ENCODE data around the gene FBH1.
"Not testable (repeated sequence)": the region's sequence is repeated elsewhere in the genome, so short reads cannot be mapped to it uniquely, and the experiment has no call there.

Gene FBH1

DNA sequence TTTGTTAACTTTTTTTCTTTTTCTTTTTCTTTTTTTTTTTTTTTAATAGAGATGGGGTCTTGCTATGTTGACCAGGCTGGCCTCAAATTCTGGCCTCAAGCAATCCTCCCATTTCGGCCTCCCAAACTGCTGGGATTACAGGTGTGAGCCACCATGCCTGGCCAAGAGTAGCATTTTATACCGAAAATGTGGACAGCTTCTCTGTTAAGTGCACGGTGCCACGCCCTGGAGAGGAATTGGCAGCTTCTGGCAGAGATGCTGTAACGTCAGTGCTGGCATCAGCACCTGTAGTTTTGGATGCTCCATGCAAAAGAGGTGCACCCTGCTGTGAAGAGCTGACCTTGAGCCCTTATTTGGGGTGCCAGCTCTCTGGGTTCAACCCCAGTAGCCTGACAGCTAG lies 69.1 kb downstream of the FBH1 start:
- peaks cover 5% of the 10 kb centered on the region for H3K36me3 ChIP-seq (ENCODE audit: control insufficient read depth, insufficient read depth, low read length)
- H3K27ac ChIP-seq (ENCODE audit: low read depth, low read length) = no peak overlapping the region

DNA sequence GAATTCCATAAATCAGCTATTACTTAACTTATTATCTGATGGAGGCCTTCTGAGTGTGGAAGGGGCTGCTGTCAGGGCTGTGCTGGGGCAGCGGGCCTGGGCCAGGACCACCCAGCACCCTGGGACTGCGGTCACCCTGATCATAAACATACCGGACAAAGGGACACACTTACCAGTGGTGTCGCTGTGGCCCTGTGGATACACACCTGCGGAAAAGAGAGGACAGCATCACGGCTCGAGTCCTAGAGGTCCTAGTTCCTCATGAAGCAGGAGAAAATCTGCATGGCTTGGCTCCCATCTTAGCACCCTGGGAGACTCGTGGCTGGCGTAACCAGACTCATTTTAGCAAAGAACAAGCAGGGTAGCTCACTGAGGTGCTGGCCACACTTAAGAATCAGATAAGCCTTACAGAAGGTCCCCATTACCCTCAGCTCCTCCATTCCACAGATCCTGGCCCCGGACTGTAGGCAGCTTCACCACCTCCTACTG lies 69.6 kb downstream of the FBH1 start:
- H3K27me3 ChIP-seq (ENCODE audit: control insufficient read depth, insufficient read depth, low read length) = no peaks in the 10 kb centered on the region
- H3K27ac ChIP-seq (ENCODE audit: low read depth, low read length) = no peak overlapping the region
- no peak overlapping the region for H3K4me3 ChIP-seq (ENCODE audit: low read length)
- H3K9ac ChIP-seq (ENCODE audit: low read length) = no peak overlapping the region
- no peaks in the 10 kb centered on the region for H3K4me1 ChIP-seq (ENCODE audit: control insufficient read depth, insufficient read depth, low read length)
- peaks cover 5% of the 10 kb centered on the region for H3K36me3 ChIP-seq (ENCODE audit: control insufficient read depth, insufficient read depth, low read length)

More for the DNA sequence above, 69.1 kb downstream of the FBH1 start:
- H3K4me3 ChIP-seq (ENCODE audit: low read length) = no peak overlapping the region
- H3K4me1 ChIP-seq (ENCODE audit: control insufficient read depth, insufficient read depth, low read length) = no peaks in the 10 kb centered on the region
- H3K27me3 ChIP-seq (ENCODE audit: control insufficient read depth, insufficient read depth, low read length) = no peaks in the 10 kb centered on the region
- no peak overlapping the region for H3K9ac ChIP-seq (ENCODE audit: low read length)

DNA sequence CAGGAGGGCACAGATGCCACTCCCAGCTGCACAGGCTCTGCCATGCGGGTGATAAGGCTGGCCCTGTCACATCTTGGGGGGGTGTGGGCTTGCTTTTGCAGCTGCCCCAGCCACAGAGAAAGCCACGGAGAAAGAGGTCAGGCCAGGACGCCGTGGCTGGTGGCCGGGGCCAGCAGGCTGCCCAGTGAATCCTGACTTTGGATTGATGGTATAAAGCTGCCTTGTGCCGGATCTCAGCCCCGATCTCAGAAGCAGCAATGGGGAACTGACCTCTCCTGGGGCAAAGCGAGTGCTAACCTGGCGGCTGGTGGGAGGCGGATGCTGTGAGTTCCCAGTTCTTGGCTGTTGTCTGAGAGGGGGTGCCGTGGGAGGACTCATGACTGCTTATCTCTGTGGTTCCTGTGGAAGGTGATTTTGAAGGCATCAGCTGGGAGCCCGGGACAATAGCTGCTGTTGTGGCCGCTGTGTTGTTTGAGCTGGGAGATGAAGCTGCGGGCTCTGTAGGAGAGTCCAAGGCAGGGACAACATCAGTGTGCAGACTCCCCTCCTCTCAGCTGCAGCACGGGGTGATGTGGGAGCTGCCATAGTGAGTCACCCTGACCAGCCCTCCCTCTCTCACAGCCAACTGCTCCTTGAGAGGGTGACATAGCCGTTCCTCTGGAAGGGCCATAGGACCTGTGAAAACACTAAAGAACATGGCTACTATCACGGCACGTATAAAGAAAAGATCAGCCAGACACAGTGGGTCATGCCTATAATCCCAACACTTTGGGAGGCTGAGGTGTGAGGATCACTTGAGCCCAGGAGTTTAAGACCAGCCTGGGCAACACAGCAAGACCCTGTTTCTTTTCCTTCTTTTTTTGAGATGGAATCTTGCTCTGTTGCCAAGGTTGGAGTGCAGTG lies 70.3 kb downstream of the FBH1 start:
- peaks cover 5% of the 10 kb centered on the region for H3K36me3 ChIP-seq (ENCODE audit: control insufficient read depth, insufficient read depth, low read length)
- no peak overlapping the region for H3K4me3 ChIP-seq (ENCODE audit: low read length)
- no peaks in the 10 kb centered on the region for H3K27me3 ChIP-seq (ENCODE audit: control insufficient read depth, insufficient read depth, low read length)
- no peak overlapping the region for H3K27ac ChIP-seq (ENCODE audit: low read depth, low read length)
- no peaks in the 10 kb centered on the region for H3K4me1 ChIP-seq (ENCODE audit: control insufficient read depth, insufficient read depth, low read length)
- H3K9ac ChIP-seq (ENCODE audit: low read length) = no peak overlapping the region

DNA sequence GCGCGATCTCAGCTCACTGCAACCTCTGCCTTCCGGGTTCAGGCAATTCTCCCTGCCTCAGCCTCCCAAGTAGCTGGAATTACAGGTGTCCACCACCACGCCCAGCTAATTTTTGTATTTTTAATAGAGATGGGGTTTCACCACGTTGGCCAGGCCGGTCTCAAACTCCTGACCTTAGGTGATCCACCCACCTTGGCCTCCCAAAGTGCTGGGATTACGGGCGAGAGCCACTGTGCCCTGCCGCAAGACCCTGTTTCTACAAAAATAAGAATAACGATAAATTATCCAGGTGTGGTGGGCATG lies 70.9 kb downstream of the FBH1 start:
- H3K4me3 ChIP-seq (ENCODE audit: low read length); H3K27me3 ChIP-seq (ENCODE audit: control insufficient read depth, insufficient read depth, low read length); H3K36me3 ChIP-seq (ENCODE audit: control insufficient read depth, insufficient read depth, low read length); H3K4me1 ChIP-seq (ENCODE audit: control insufficient read depth, insufficient read depth, low read length); H3K9ac ChIP-seq (ENCODE audit: low read length); H3K27ac ChIP-seq (ENCODE audit: low read depth, low read length): not testable (repeated sequence)

DNA sequence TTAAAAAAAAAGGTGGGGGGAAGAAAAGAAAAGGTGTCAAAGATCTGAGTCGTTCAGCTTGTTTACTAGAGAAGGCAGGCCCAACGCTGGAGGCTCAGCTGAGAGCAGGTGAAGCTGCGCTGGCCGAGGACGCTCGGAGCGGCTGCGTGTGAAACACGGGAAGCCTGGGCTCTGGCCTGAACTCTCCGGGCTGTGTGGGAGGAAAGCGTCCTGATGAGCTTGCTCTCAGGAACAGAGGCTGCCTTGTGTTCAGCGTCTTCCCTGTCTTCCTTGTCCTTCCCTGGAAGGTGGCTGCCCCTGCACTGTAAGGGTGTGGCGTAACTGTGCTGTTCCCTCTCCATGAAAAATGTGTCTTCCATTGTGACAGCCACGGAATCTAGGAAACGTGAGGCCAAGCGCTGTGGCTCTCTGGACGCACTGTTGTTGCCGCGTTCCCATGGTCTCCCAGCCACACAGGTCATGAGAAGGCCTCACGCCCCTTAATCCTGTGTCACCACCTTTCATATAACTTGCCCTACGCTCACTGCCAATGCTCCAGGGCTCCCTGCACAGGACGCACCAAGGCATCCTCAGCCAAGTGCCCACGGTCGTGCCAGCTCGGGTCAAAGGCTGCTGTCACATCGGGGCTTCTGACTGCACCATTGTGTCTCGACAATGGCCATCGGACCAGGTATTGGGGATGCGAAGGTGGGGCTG lies 71.5 kb downstream of the FBH1 start:
- H3K27ac ChIP-seq (ENCODE audit: low read depth, low read length) = no peak overlapping the region
- peaks cover 5% of the 10 kb centered on the region for H3K36me3 ChIP-seq (ENCODE audit: control insufficient read depth, insufficient read depth, low read length)
- no peak overlapping the region for H3K9ac ChIP-seq (ENCODE audit: low read length)
- no peaks in the 10 kb centered on the region for H3K27me3 ChIP-seq (ENCODE audit: control insufficient read depth, insufficient read depth, low read length)
- H3K4me1 ChIP-seq (ENCODE audit: control insufficient read depth, insufficient read depth, low read length) = no peaks in the 10 kb centered on the region
- no peak overlapping the region for H3K4me3 ChIP-seq (ENCODE audit: low read length)

DNA sequence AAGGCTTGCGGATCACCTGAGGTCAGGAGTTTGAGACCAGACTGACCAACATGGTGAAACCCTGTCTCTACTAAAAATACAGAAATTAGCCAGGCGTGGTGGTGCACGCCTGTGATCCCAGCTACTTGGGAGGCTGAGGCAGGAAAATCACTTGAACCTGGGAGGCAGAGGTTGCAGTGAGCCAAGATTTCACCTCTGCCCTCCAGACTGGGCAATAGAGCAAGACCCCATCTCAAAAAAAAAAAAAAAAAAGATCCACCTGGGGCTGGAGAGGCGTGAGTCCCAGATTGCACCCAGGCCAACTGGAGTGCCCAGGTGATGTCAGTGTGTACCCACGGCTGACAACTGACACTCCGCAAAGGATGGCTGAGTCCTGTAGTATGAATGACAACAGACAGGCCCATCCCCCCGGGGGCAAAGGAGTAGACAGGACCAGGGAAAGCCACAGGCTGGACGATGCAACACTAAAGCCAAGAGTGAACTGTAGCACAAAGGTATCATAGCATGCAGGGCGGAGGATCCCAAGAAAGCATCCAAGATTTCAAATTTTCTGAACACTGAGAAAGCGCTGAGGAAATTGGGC lies 72.4 kb downstream of the FBH1 start:
- H3K4me3 ChIP-seq (ENCODE audit: low read length); H3K36me3 ChIP-seq (ENCODE audit: control insufficient read depth, insufficient read depth, low read length); H3K9ac ChIP-seq (ENCODE audit: low read length); H3K27ac ChIP-seq (ENCODE audit: low read depth, low read length); H3K4me1 ChIP-seq (ENCODE audit: control insufficient read depth, insufficient read depth, low read length); H3K27me3 ChIP-seq (ENCODE audit: control insufficient read depth, insufficient read depth, low read length): not testable (repeated sequence)

DNA sequence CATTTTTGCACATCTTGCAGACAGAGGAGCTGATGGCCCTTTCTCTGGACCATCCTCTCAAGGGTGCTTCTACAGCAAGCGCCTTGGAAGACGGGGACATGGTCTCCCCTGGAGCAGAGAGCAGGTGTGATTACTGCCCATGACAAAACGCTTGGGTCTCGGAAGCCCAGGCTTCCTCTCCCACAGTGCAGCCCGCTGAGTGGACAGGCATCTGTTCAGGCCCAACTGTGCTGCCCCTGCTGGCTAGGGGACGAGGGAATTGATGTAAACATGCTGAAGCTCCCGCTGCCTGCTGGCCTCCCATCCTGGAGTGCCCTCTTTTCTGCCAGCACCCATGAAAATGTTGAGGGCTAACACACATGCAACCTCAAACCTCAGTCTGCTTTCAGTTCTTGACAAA lies 73.0 kb downstream of the FBH1 start:
- Histone ChIP-seq H3K4me1 (ENCODE audit: control insufficient read depth, insufficient read depth, low read length) (no peaks in the 10 kb centered on the region), H3K36me3 (ENCODE audit: control insufficient read depth, insufficient read depth, low read length) (peaks cover 5% of the 10 kb centered on the region), H3K27ac (ENCODE audit: low read depth, low read length) (no peak overlapping the region), H3K4me3 (ENCODE audit: low read length) (no peak overlapping the region), H3K27me3 (ENCODE audit: control insufficient read depth, insufficient read depth, low read length) (no peaks in the 10 kb centered on the region), H3K9ac (ENCODE audit: low read length) (no peak overlapping the region)

DNA sequence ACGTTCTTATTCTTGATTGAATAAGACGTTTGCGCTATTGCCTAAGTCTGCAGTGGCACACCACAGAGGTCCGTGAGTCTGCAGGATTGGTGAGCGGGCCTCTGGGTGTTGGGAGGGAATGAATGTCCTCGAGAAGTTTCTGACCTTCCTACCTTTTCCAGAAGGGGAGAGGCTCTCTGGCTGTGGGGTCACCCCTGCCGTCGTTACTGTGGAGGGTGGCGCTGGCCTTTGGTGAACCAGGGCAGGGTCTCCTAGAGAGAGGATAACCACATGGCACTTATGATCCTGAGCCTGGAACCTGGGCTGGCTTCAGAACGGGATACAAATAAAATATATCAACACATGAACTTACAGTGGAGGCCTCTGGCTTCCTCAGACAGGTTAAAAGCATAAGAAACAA lies 73.5 kb downstream of the FBH1 start:
- H3K4me3 ChIP-seq (ENCODE audit: low read length) = no peak overlapping the region
- peaks cover 5% of the 10 kb centered on the region for H3K36me3 ChIP-seq (ENCODE audit: control insufficient read depth, insufficient read depth, low read length)
- no peak overlapping the region for H3K9ac ChIP-seq (ENCODE audit: low read length)
- no peaks in the 10 kb centered on the region for H3K4me1 ChIP-seq (ENCODE audit: control insufficient read depth, insufficient read depth, low read length)
- H3K27me3 ChIP-seq (ENCODE audit: control insufficient read depth, insufficient read depth, low read length) = no peaks in the 10 kb centered on the region
- no peak overlapping the region for H3K27ac ChIP-seq (ENCODE audit: low read depth, low read length)

DNA sequence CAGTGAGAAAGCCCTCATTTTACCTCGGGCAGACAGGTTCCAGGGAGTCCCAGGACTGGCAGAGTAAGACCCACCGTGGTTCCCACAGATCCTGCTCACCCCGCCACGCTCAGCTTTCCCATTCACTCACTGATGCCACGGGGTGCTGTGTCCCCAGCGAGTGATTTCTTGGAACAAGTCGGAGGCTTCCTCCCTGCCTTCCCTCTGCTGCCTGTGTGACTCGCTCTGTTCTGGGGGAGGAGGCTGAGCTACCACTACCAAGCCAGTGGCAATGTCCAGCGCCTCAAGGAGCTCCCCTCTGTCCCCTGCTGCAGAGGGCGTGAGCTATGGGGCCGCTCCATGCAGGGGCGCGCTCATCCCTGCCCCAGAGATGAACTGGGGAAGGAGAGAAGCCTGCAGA lies 74.7 kb downstream of the FBH1 start:
- peaks cover 3% of the 10 kb centered on the region for H3K36me3 ChIP-seq (ENCODE audit: control insufficient read depth, insufficient read depth, low read length)
- H3K4me1 ChIP-seq (ENCODE audit: control insufficient read depth, insufficient read depth, low read length) = no peaks in the 10 kb centered on the region
- no peak overlapping the region for H3K4me3 ChIP-seq (ENCODE audit: low read length)
- no peak overlapping the region for H3K27ac ChIP-seq (ENCODE audit: low read depth, low read length)
- no peak overlapping the region for H3K9ac ChIP-seq (ENCODE audit: low read length)
- H3K27me3 ChIP-seq (ENCODE audit: control insufficient read depth, insufficient read depth, low read length) = no peaks in the 10 kb centered on the region

DNA sequence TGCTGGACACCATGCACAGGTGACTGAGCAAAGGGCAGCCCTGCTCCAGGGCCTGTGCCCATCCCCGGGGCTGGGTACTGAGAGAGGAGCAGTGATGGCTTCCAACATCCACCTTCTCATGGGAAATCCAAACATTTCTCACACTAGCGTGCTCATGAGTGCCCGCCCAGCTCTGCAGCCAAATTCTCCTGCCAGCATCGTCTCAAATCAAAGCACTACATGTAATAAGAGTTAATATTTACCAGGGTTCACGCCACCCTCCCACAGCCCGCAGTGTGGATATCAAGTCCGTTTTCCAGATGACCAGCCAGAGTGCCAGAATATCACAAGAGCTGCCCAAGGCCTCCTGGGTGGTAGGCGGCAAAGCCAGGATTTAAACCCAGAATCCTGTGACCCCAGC lies 75.2 kb downstream of the FBH1 start:
- Histone ChIP-seq H3K9ac (ENCODE audit: low read length) (no peak overlapping the region), H3K27me3 (ENCODE audit: control insufficient read depth, insufficient read depth, low read length) (no peaks in the 10 kb centered on the region), H3K4me1 (ENCODE audit: control insufficient read depth, insufficient read depth, low read length) (no peaks in the 10 kb centered on the region), H3K27ac (ENCODE audit: low read depth, low read length) (no peak overlapping the region), H3K36me3 (ENCODE audit: control insufficient read depth, insufficient read depth, low read length) (peaks cover 3% of the 10 kb centered on the region), H3K4me3 (ENCODE audit: low read length) (no peak overlapping the region)

DNA sequence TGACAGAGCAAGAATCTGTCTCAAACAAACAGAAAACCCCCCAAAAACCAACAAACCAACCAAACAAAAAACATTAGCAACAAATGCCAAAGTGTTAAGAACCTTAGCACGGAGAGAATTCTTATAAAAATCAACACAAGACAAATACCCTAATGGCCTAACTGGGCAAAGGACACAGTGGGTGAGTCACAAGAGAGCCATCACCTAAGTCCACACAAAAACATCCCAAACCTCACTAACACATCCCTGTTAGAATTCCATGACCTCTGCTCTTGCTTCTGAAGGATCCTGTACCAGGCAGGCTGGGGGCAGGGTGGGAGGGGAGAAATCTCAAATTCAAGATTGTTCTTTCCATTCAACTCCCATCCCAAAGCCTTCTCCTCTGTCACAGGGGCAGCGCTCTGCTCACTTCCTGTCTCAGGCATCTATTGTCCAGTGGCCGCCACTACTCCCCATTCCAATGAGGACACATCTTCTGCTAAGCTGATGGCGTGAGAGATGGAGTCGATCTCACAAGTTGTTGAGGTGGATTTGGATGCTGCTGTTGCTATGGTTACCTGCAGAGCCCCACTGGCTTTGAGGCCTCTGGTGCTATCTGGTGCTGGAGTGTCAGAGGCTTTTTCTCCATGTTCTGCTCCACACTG lies 78.1 kb downstream of the FBH1 start:
- Histone ChIP-seq H3K9ac (ENCODE audit: low read length) (no peak overlapping the region), H3K27ac (ENCODE audit: low read depth, low read length) (no peak overlapping the region), H3K27me3 (ENCODE audit: control insufficient read depth, insufficient read depth, low read length) (no peaks in the 10 kb centered on the region), H3K36me3 (ENCODE audit: control insufficient read depth, insufficient read depth, low read length) (peaks cover under 1% of the 10 kb centered on the region), H3K4me3 (ENCODE audit: low read length) (no peak overlapping the region), H3K4me1 (ENCODE audit: control insufficient read depth, insufficient read depth, low read length) (no peaks in the 10 kb centered on the region)

DNA sequence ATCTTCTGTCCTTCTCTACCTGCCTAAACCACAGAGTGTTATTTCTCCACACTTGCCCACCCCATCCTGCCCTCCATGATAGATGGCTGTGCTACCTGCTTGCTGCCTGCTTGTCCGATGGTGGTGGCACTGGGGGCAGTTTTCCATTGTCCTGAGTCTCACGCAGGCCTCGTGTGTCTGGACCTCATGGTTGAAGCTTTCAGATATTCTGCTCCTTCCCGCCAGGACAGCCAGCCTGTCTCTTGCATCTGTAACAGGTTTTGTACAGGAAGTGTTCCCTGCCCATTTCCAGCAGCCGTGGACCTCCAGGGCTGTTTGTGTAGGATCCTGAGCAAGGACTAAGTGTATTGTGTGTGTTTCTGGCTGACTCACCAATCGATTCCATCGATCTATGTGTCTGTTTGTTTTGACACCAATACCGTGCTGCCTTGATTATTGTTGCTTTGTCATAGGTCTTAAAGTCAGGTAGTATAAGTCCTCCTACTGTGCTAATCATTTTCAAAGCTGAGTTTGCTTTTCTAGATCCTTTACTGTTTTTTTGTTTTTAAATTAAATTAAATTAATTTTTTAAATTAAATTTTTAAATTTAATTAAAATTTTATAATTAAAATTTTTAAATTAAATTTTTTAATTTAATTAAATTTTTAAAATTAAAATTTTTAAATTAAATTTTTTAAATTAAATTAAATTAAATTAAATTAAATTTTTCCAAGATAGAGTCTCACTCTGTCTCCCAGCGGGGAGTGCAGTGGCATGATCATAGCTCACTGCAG lies 78.8 kb downstream of the FBH1 start:
- no peaks in the 10 kb centered on the region for H3K27me3 ChIP-seq (ENCODE audit: control insufficient read depth, insufficient read depth, low read length)
- H3K4me3 ChIP-seq (ENCODE audit: low read length) = no peak overlapping the region
- no peaks in the 10 kb centered on the region for H3K36me3 ChIP-seq (ENCODE audit: control insufficient read depth, insufficient read depth, low read length)
- H3K27ac ChIP-seq (ENCODE audit: low read depth, low read length) = no peak overlapping the region
- H3K9ac ChIP-seq (ENCODE audit: low read length) = no peak overlapping the region
- H3K4me1 ChIP-seq (ENCODE audit: control insufficient read depth, insufficient read depth, low read length) = no peaks in the 10 kb centered on the region
